ENCODE data around the gene SYNCRIP. TPM values are rescaled to one million over a fixed set of nuclear protein-coding genes. Genes with fewer than 3 reads are reported as not detected.
A peak's percentile ranks its signal among the peaks of the same experiment; 100 is the strongest.
"Not testable (repeated sequence)": the region's sequence is repeated elsewhere in the genome, so short reads cannot be mapped to it uniquely, and the experiment has no call there.

Gene SYNCRIP
- total RNA-seq, 2 experiments from 2014 or later = 111 to 118 TPM

DNA sequence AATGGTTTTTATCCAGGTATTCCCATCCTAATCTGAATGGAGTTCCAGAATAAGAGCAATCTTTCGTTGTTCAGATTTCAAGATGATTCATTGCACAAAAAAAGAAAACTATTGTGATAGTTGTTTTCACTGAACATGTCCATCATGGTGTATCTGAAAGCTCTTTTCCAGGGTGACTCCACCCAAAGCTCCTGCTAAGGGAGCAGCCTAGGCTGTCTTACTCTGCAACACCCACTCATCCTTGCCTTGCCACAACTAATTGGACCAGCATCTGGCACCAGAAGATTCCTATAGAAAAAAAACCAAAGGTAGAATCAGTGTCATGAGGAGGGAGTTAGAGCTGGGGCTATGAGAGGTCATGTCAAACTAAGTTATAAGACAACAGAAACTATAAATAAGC is 7.9 kb upstream of the SYNCRIP start:
- POLR2A ChIA-PET = no interaction called here
- no peak overlapping the region for H3K27ac Mint-ChIP-seq

DNA sequence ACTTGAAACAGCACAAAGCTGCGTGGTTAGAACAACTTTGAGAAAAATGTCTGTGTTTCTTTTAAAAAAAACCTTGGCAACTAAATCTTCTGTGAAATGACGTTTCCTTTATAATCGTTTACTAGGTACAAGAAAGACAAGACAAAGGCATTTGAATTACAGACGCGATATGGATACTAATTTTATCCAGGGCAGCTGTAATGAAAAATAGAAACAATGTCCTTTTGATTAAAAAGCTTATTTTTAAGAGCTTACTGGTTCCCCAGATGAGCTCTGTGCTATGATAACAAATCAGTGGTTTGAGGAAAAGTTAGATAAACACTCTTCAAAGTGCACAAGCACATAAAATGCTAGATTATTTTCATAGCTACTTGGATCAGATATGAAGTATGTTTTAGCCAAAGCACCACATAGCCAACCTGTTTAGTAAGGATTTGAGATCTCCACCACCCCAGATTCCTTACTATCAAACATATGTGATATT is 1.6 kb upstream of the SYNCRIP start:
- peaks cover 9% of the 10 kb centered on the region for H3K27me3 Mint-ChIP-seq
- peaks cover 2% of the 10 kb centered on the region for H3K9me3 Mint-ChIP-seq
- H3K27ac Mint-ChIP-seq = peak overlapping the region; percentile 97
- ChIA-PET POLR2A (interaction anchor here (0.7 to 6.9 kb wide), 3 partner anchors 26 to 33 kb away, joined by 3 to 109 read pairs (median 23); no protein-coding TSS in a partner anchor), CTCF (interaction anchor here (1.4 to 1.7 kb wide), 3 partner anchors 13 to 34 kb away, joined by 3 to 5 read pairs (median 3); no protein-coding TSS in a partner anchor)
- peaks cover 33% of the 10 kb centered on the region for H3K4me1 Mint-ChIP-seq
- DNase-seq = no peak
- peak overlapping the region; percentile 80 for H3K4me3 Mint-ChIP-seq
- H3K36me3 Mint-ChIP-seq (ENCODE audit: low read depth) = peaks cover 28% of the 10 kb centered on the region

More for the DNA sequence above, 7.9 kb upstream of the SYNCRIP start:
- no peak for DNase-seq
- Mint-ChIP-seq H3K9me3 (peaks cover under 1% of the 10 kb centered on the region), H3K36me3 (ENCODE audit: low read depth) (no peaks in the 10 kb centered on the region), H3K4me3 (no peak overlapping the region), H3K4me1 (peaks cover under 1% of the 10 kb centered on the region), H3K27me3 (peaks cover 9% of the 10 kb centered on the region)
- CTCF ChIA-PET = interaction anchor here (1.2 to 2.2 kb wide), 2 partner anchors 9 to 28 kb away, joined by 3 to 6 read pairs; no protein-coding TSS in a partner anchor

DNA sequence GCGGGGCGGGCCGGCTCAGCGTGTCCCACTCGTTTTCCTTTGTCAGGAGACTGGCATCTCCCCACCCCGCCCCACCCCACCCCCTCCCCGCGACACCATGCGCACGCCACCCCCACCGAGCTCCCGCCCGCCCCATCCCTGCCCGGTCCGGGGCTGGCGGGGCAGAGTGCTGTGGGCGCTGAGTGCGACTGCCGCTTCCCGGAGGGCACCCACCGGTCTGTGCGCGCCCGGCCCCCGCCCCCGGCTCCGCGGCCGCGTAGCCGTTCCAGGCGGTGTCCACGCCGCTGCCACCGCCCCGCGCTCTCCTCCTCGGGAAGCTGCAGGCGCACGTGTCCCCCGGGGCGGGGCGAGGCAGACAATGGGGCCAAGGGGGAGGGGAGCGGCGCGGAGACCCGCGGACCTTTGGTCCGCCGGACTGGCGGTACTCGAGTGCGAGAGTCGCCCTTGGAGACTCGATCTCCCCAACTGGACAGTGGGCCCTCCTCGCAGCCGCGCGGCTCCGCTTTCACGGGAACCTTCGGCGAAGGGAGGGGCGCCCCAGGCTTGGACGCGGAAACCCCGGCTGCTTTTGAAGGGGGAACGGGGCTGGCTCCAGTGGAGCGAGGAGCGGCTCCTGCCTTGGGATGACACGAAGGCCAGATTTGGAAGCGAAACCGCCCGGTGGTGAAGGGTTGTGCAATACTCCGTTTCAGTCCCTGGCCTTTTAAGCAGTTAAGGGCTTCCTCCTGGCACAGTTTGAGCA is 1.0 kb upstream of the SYNCRIP start:
- ChIA-PET POLR2A (interaction anchor here (0.8 to 6.9 kb wide), 3 partner anchors 26 to 50 kb away, joined by 8 to 109 read pairs (median 23); partner anchors contain the start of gene SNX14), CTCF (interaction anchor here (0.5 to 1.7 kb wide), 4 partner anchors 13 to 82 kb away, joined by 3 to 5 read pairs (median 4); no protein-coding TSS in a partner anchor)
- H3K4me3 Mint-ChIP-seq = peak overlapping the region; percentile 87

DNA sequence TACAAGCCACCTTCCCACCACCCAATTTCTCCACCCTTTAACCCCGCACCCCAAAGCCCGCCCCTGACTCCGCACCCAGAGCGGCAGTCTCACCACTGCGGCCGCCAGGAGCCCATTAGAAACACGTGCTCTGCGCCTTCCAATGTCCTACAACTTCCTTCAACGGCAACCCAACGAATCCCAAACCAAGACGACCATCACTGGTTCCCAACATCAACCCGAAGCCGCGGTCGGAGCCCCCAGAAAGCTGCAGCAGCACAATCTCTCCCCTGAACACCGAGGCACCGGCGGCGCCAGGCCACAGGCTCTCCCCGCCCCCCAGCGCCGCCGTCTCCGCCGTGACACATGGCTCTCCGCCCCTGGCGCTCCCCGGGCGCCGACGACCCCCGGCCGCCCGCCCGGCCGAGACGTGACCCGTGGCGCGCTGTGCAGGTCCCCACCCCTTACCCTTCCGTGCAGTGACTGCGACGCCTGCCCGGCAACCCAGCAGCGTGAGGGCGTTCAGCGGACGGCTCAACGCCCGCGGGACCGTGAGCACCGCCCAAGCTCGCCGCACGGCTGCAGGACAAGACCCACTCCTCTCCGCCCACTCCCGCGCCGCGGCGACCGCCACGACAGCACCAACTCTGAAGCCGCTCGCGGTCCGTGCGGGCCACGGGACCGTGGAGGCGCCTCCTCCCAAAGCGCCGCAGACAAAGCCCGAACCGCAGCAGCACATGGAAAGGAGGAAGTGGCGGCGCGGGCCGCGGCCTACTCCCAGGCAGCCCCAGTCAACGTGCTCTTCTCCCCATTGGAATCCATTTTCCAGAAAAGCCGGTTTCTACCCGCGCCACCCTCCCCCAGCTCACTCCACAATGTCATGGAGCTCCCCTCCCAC is 551 bp downstream of the SYNCRIP start:
- peak; percentile 65 for DNase-seq
- CTCF ChIA-PET = interaction anchor here (1.5 to 1.6 kb wide), 3 partner anchors 11 to 50 kb away, joined by 3 to 7 read pairs (median 4); no protein-coding TSS in a partner anchor
- peaks cover 52% of the 10 kb centered on the region for H3K4me1 Mint-ChIP-seq

More for the DNA sequence above, 1.0 kb upstream of the SYNCRIP start:
- Mint-ChIP-seq H3K9me3 (peaks cover 2% of the 10 kb centered on the region), H3K36me3 (ENCODE audit: low read depth) (peaks cover 34% of the 10 kb centered on the region), H3K27me3 (peaks cover 5% of the 10 kb centered on the region), H3K4me1 (peaks cover 39% of the 10 kb centered on the region), H3K27ac (peak overlapping the region; percentile 99)
- DNase-seq = peak; percentile 74

DNA sequence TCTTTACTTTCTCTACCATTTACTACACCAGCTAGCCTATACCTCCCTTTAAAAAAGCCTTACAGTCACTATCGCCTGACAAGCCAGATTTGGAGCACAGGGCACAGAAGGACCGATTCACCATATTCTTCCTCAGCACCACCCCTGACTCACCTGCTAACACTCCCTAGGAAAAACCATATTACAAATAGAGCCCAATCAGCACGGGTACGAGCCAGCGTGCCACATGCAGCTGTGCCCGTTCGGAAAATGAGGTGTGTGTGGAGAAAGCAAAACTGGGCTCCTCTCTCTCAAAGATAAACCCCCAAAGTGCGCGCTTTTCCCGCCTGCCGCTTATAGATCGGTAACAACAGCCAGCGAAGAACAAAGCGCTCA is 1.2 kb downstream of the SYNCRIP start:
- Mint-ChIP-seq H3K9me3 (peaks cover 2% of the 10 kb centered on the region), H3K4me3 (peak overlapping the region; percentile 87), H3K4me1 (peaks cover 56% of the 10 kb centered on the region), H3K36me3 (ENCODE audit: low read depth) (peaks cover 53% of the 10 kb centered on the region), H3K27me3 (no peaks in the 10 kb centered on the region), H3K27ac (peak overlapping the region; percentile 99)
- POLR2A ChIA-PET = interaction anchor here (6.9 kb wide), 1 partner anchor 35 kb away, joined by 109 read pairs; no protein-coding TSS in a partner anchor
- CTCF ChIA-PET = interaction anchor here (1.5 to 1.6 kb wide), 3 partner anchors 10 to 50 kb away, joined by 3 to 7 read pairs (median 4); no protein-coding TSS in a partner anchor
- DNase-seq = no peak

More for the DNA sequence above, 551 bp downstream of the SYNCRIP start:
- peak overlapping the region; percentile 99 for H3K27ac Mint-ChIP-seq
- peak overlapping the region; percentile 87 for H3K4me3 Mint-ChIP-seq
- H3K36me3 Mint-ChIP-seq (ENCODE audit: low read depth) = peaks cover 47% of the 10 kb centered on the region
- H3K27me3 Mint-ChIP-seq = no peaks in the 10 kb centered on the region
- peaks cover 2% of the 10 kb centered on the region for H3K9me3 Mint-ChIP-seq
- POLR2A ChIA-PET = interaction anchor here (0.7 to 6.9 kb wide), 4 partner anchors 9 to 49 kb away, joined by 3 to 109 read pairs (median 16); partner anchors contain the start of gene SNX14

DNA sequence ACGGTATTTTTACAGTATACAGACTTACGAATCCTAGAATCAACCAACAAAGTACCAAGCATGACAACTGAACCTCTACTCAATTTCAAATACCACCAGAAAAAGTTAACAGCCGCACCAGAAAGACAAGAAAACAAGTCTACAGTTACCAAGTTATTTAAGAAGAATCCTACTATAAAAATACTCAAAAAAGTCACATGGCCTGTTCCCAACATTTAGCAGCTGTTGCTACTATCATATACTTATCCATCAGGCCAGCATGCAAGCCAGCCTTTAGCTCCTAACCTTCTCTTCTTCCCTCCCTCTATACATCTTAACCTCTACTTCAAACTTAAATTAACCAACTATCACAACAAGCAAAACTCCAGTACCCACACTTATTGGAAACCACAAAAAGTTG is 1.9 kb downstream of the SYNCRIP start:
- Mint-ChIP-seq H3K9me3 (peaks cover 2% of the 10 kb centered on the region), H3K27ac (peak overlapping the region; percentile 99), H3K4me1 (peaks cover 58% of the 10 kb centered on the region), H3K27me3 (no peaks in the 10 kb centered on the region), H3K4me3 (peak overlapping the region; percentile 87), H3K36me3 (ENCODE audit: low read depth) (peaks cover 56% of the 10 kb centered on the region)
- POLR2A ChIA-PET = interaction anchor here (6.9 kb wide), 1 partner anchor 36 kb away, joined by 109 read pairs; no protein-coding TSS in a partner anchor
- CTCF ChIA-PET = interaction anchor here (1.1 to 1.5 kb wide), 4 partner anchors 9 to 47 kb away, joined by 3 to 7 read pairs (median 4); no protein-coding TSS in a partner anchor
- no peak for DNase-seq

DNA sequence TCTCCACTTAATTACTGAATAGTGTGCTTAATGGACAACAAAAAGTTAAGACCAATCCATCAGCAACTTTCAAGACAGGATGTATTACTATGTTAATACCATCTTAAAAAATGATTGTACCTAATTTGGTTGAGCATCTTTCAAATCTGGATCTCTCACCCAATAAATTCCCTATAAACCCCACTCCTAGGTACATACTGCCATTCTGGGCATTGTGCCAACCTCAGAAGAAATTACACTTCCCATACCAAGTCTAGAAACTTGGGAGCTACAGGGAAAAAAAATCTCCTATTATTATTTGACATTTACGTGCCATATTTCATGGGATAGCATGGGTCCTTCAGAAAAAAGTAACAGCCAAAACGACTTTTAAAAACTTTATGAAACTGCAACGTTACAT is 5.1 kb downstream of the SYNCRIP start:
- Mint-ChIP-seq H3K36me3 (ENCODE audit: low read depth) (peaks cover 79% of the 10 kb centered on the region), H3K4me1 (peaks cover 59% of the 10 kb centered on the region), H3K4me3 (no peak overlapping the region), H3K9me3 (no peaks in the 10 kb centered on the region), H3K27ac (peak overlapping the region; percentile 2), H3K27me3 (no peaks in the 10 kb centered on the region)
- ChIA-PET POLR2A (no interaction called here), CTCF (interaction anchor here (1.4 kb wide), 1 partner anchor 18 kb away, joined by 3 read pairs; no protein-coding TSS in a partner anchor)
- no peak for DNase-seq

DNA sequence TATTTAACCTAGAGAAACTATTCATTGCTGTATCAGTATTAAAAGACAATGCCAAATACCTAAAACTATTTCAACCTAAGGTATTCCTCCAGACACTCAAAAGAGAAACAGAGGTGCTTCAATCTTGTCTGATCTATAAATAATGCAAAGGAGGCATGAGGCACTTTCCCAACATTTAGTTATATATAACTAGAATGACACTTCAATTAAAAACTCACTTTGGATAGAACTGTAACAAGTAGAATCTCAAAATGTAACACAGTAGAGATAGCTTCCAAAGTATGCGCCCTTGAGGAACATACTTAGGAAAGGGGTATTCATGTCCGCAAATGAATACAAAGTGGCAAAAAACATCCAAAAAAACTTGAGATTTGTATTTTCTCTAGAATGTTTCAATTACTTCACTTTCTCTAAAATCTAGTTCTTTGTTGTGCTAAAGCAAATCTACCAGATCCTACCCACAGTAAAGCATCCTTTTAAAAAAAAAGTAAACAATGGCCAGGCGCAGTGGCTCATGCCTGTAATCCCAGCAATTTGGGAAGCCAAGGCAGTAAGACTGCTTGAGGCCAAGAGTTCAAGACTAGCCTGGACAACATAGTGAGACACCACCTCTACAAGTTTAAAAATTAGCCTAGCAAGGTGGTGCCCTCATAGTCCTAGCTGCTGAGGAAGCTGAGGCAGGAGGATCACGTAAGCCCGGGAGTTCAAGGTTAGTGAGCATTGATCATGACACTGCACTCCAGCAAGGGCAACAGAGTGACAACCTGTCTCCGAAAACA is 10.3 kb downstream of the SYNCRIP start:
- POLR2A ChIA-PET = no interaction called here
- H3K36me3 Mint-ChIP-seq (ENCODE audit: low read depth) = peaks cover 76% of the 10 kb centered on the region
- H3K9me3 Mint-ChIP-seq = no peaks in the 10 kb centered on the region
- H3K4me3 Mint-ChIP-seq = no peak overlapping the region
- CTCF ChIA-PET = interaction anchor here (0.5 to 1.8 kb wide), 4 partner anchors 9 to 60 kb away, joined by 3 to 4 read pairs (median 3); no protein-coding TSS in a partner anchor
- no peaks in the 10 kb centered on the region for H3K27me3 Mint-ChIP-seq
- no peak for DNase-seq
- peaks cover 47% of the 10 kb centered on the region for H3K4me1 Mint-ChIP-seq
- no peak overlapping the region for H3K27ac Mint-ChIP-seq

DNA sequence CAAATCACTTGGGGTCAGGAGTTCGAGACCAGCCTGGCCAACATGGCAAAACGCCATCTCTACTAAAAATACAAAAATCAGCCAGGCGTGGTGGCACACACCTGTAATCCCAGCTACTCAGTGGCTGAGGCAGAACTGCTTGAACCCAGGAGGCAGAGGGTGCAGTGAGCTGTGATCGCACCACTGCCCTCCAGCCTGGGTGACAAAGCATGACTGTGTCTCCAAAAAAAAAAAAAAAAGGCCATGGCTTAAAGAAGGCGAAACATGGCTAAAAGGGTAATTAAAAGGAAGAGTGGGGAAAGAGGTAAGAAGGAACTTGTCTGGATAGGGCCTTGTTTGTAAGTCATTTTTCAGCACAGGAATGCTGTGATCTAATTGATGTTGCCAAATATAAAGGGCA is 11.6 kb downstream of the SYNCRIP start:
- H3K4me1 Mint-ChIP-seq = peaks cover 49% of the 10 kb centered on the region
- peaks cover 76% of the 10 kb centered on the region for H3K36me3 Mint-ChIP-seq (ENCODE audit: low read depth)
- ChIA-PET CTCF (interaction anchor here (0.6 to 1.8 kb wide), 4 partner anchors 9 to 51 kb away, joined by 3 to 4 read pairs (median 4); no protein-coding TSS in a partner anchor), POLR2A (interaction anchor here (0.7 kb wide), 1 partner anchor 88 kb away, joined by 3 read pairs; no protein-coding TSS in a partner anchor)
- H3K9me3 Mint-ChIP-seq, H3K27me3 Mint-ChIP-seq, DNase-seq, H3K4me3 Mint-ChIP-seq, H3K27ac Mint-ChIP-seq: not testable (repeated sequence)

DNA sequence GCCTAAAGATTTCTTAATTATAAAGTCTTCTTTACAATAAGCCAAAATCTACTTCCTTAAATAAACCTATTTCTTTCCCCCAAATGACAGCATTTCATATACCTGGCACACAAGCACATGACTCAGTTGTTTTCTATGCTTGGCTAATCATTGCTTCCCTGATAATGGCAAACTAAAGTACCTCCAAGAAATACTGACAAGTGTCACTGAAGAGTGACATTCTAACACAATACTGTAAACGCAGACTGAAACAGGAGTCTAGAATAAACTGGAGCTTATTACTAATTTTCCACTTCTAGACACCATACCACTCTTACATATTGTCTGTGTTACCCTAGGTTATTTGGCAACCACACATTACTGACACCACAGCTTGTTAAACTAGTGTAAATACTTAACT is 14.3 kb downstream of the SYNCRIP start:
- H3K27ac Mint-ChIP-seq = no peak overlapping the region

DNA sequence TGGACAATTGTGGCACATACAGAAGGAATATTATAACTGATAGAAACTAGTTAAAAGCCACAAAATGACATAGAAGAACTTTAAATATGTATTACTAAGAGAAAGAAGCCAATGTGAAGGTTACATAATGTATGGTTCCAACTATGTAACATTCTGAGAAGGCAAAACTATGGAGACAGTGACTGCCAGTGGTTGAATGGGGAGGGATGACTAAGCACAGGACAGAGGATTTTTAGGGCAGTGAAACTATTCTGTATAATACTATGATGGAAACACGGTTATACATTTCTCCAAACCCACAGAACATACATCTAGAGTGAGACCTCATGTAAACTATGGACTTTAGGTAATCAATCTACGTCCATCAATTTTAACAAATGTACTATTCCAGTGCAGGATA is 22.4 kb downstream of the SYNCRIP start:
- peaks cover 31% of the 10 kb centered on the region for H3K4me1 Mint-ChIP-seq

More for the DNA sequence above, 14.3 kb downstream of the SYNCRIP start:
- ChIA-PET POLR2A (no interaction called here), CTCF (interaction anchor here (1.1 to 1.2 kb wide), 2 partner anchors 20 to 32 kb away, joined by 3 read pairs; no protein-coding TSS in a partner anchor)
- Mint-ChIP-seq H3K27me3 (no peaks in the 10 kb centered on the region), H3K4me3 (no peak overlapping the region), H3K4me1 (peaks cover 52% of the 10 kb centered on the region), H3K36me3 (ENCODE audit: low read depth) (peaks cover 79% of the 10 kb centered on the region), H3K9me3 (no peaks in the 10 kb centered on the region)
- no peak for DNase-seq

More for the DNA sequence above, 22.4 kb downstream of the SYNCRIP start:
- DNase-seq = no peak
- H3K4me3 Mint-ChIP-seq = no peak overlapping the region
- H3K9me3 Mint-ChIP-seq = no peaks in the 10 kb centered on the region
- H3K36me3 Mint-ChIP-seq (ENCODE audit: low read depth) = peaks cover 82% of the 10 kb centered on the region
- POLR2A ChIA-PET = no interaction called here
- H3K27ac Mint-ChIP-seq = no peak overlapping the region
- CTCF ChIA-PET = interaction anchor here (0.8 kb wide), 1 partner anchor 18 kb away, joined by 3 read pairs; no protein-coding TSS in a partner anchor
- no peaks in the 10 kb centered on the region for H3K27me3 Mint-ChIP-seq

All from activated CD4-positive, alpha-beta T cell treated with anti-CD3 and anti-CD28 coated beads, Interleukin-2, amount 10 ng/mL, durations not matched to agents 7 days and 5 days (primary cell).